Esophagus muscularis mucosa (tissue), 4 donors: ENCODE data around the gene CD2AP. TPM values are rescaled to one million over a fixed set of nuclear protein-coding genes. Genes with fewer than 3 reads are reported as not detected.

ENCODE experiments used
- DNase-seq: peaks from one replicate; pipeline ENCODE4 v3.0.0-alpha.2; 2017; ENCODE audit errors: extremely low spot score
- H3K27ac ChIP-seq, 4 donors: fragments of 200-600 bp; sonication (generic); replicated peaks in 1 of 4; 1 replicate in 3 of 4; 2 replicates in 1 of 4; pipeline ENCODE4 v1.5.1; 2016 to 2019; ENCODE audit warnings: mild to moderate bottlenecking in 1 of 4
- H3K27me3 ChIP-seq, 4 donors: fragments of 200-600 bp; sonication (generic); one replicate each; pipeline versions ENCODE4 v1.5.1 to v1.6.0; 2016 to 2019
- H3K36me3 ChIP-seq, 4 donors: fragments of 200-600 bp; sonication (generic); one replicate each; pipeline ENCODE4 v1.5.1; 2016 to 2019
- H3K4me1 ChIP-seq, 4 donors: fragments of 200-600 bp; sonication (generic); one replicate each; pipeline ENCODE4 v1.5.1; 2016 to 2019
- H3K4me3 ChIP-seq, 4 donors: fragments of 200-600 bp; sonication (generic); 1 replicate in 2 of 4; 2 replicates in 2 of 4; pipeline ENCODE4 v1.5.1; 2016 to 2019; ENCODE audit warnings: mild to moderate bottlenecking in 4 of 4, moderate library complexity in 1 of 4
- H3K9me3 ChIP-seq, 4 donors: fragments of 200-600 bp; sonication (generic); 1 replicate in 3 of 4; 2 replicates in 1 of 4; pipeline ENCODE4 v1.5.1; 2016 to 2019
- EP300 ChIP-seq: sonication (generic); formaldehyde crosslinking; IDR thresholded peaks from one replicate; pipeline ENCODE4 v1.6.1; 2017; ENCODE audit warnings: antibody characterized with exemption
- POLR2A ChIP-seq: fragments of 450-650 bp; IDR thresholded peaks from one replicate; pipeline ENCODE4 v1.6.1; 2017; ENCODE audit warnings: antibody characterized with exemption, moderate library complexity, mild to moderate bottlenecking, low read depth
- POLR2AphosphoS5 ChIP-seq, 2 donors: sonication (generic); formaldehyde crosslinking; IDR thresholded peaks; one replicate each; pipeline ENCODE4 v1.6.1; 2017; ENCODE audit warnings: antibody characterized with exemption in 2 of 2
- WGBS: methylation state at CpG from one replicate; pipeline ENCODE4 v1.1.5; 2018; 5-methylcytosine and 5-hydroxymethylcytosine counted together
- intact Hi-C: fragments of 100-400 bp; cut with DNase I; formaldehyde crosslinking; loops from one replicate; pipeline ENCODE4 v1.15.1; 2023
- total RNA-seq, 4 donors: library from RNA; depleted of rRNA; stranded (reverse); fragments of >200 nt; gene quantifications; one replicate each; pipeline versions ENCODE4 v1.1.0 to v1.2.1, GENCODE V29; 2016
- TF ChIP-seq, protein P1 (sequence below), 3 experiments: fragments of 200-600 bp in 2 of 3; fragments of 450-650 bp in 1 of 3; sonication (generic) in 2 of 3; IDR thresholded peaks; one replicate each; pipeline ENCODE4 v1.5.1; 2017 to 2019; ENCODE audit warnings: antibody characterized with exemption in 3 of 3, mild to moderate bottlenecking in 2 of 3, moderate library complexity in 1 of 3

Gene CD2AP
- total RNA-seq, 4 donors from 2014 or later, result 17.2 to 20.7 (median 20.0) TPM

DNA sequence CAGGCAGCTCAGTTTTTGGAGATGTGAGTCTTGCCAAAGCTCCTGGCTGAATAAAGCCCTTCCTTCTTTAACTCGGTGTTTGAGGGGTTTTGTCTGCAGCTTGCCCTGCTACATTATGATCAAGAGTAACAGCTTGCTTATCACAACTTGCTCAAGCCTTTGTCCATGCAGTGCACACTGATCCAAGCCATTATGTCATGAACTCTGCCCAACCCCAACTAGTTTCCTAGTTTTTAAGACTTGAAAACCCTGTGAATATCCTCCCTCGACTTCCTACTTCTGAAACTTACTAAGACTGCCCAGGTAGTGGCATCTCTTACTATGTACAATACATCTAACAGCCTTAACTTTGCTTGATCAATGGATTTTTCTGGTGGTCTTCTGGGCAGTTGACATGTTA, 170.4 kb downstream of the CD2AP start:
- 84% methylated on average over 2 of the region's 2 CpGs for WGBS
- DNase-seq, result no peak
- H3K36me3 ChIP-seq, result no peaks in the 10 kb centered on the region

DNA sequence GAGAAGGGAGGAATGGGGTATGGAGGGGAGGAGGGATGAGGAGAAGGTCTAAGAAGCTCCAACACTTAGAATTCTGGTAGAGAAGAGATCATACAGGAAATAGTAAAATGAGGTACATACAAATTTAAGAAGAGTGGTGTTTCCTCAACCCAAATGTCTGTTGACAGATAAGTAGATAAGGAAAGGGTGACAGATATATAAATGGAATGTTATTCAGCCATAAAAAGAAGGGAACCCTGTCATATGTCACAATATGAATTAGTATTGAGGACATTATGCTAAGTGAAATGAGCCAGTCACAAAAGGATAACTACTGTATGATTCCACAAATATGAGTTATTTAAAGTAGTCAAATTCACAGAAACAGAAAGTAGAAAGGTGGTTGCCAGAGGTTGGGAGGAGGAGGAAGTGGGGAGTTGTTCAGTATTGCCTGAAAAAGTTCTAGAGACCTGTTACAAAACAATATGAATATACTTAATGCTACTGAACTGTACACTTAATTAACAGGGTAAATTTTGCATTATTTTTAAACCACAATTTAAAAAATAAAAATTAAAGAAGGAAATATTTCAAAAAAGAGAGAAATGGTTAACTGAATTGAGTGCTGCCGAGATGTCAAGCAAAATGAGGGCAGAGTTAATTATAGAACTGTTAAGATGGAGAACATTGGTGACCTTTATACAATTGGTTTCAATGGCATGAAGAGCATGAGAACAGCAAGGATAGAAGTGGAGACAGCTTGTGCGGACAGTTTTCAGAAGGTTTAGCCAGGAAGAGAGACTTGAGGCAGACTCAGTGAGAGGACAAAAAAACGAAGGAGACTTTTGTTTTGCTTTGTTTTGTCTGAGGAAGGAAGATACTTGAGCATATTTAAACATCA, 173.2 kb downstream of the CD2AP start:
- Histone ChIP-seq H3K9me3 (no peaks in the 10 kb centered on the region), H3K4me1 (peaks cover 0 to 11% (median 4%) of the 10 kb centered on the region in 4 donors), H3K36me3 (no peaks in the 10 kb centered on the region), H3K27me3 (no peaks in the 10 kb centered on the region), H3K4me3 (no peak overlapping the region), H3K27ac (no peak overlapping the region)
- 60% methylated on average over 3 of the region's 3 CpGs for WGBS
- intact Hi-C loops, result no loop called here
- no peak for DNase-seq
- TF ChIP-seq POLR2A, result no peak
- TF ChIP-seq, protein P1, sequence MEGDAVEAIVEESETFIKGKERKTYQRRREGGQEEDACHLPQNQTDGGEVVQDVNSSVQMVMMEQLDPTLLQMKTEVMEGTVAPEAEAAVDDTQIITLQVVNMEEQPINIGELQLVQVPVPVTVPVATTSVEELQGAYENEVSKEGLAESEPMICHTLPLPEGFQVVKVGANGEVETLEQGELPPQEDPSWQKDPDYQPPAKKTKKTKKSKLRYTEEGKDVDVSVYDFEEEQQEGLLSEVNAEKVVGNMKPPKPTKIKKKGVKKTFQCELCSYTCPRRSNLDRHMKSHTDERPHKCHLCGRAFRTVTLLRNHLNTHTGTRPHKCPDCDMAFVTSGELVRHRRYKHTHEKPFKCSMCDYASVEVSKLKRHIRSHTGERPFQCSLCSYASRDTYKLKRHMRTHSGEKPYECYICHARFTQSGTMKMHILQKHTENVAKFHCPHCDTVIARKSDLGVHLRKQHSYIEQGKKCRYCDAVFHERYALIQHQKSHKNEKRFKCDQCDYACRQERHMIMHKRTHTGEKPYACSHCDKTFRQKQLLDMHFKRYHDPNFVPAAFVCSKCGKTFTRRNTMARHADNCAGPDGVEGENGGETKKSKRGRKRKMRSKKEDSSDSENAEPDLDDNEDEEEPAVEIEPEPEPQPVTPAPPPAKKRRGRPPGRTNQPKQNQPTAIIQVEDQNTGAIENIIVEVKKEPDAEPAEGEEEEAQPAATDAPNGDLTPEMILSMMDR (IDR thresholded peaks at IDR 0.05), result no peak
- no peak for TF ChIP-seq EP300
- TF ChIP-seq POLR2AphosphoS5 (IDR thresholded peaks at IDR 0.05), result no peak

More for the DNA sequence above, 170.4 kb downstream of the CD2AP start:
- H3K27me3 ChIP-seq, result no peaks in the 10 kb centered on the region
- intact Hi-C loops, result no loop called here
- no peak overlapping the region for H3K27ac ChIP-seq
- peaks cover 0 to 11% (median 4%) of the 10 kb centered on the region in 4 donors for H3K4me1 ChIP-seq
- H3K4me3 ChIP-seq, result no peak overlapping the region
- no peaks in the 10 kb centered on the region for H3K9me3 ChIP-seq
- TF ChIP-seq, protein P1 (IDR thresholded peaks at IDR 0.05), result no peak

DNA sequence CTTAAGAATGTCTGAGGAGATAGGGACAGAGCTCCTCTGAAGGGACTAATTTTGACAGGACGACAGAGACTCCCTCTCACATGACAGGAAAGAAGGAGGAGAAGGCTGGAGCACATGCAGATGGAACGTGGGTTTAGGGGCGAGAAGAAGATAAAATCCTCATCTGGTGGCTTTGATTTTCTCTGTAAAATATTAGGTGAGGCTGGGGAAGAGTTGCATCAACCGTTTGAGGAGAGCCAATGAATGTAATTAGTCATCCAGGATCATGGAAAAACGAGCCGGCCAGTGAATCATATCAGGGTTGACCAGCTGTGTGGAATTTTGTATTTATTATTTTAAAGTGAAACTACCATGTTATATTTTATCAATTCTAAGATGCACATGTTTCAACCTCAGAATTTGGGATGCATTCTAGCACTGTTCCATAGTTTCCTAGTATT, 173.9 kb downstream of the CD2AP start:
- no peaks in the 10 kb centered on the region for H3K9me3 ChIP-seq
- H3K27ac ChIP-seq, result no peak overlapping the region
- no peaks in the 10 kb centered on the region for H3K27me3 ChIP-seq
- no peak overlapping the region for H3K4me3 ChIP-seq
- H3K36me3 ChIP-seq, result no peaks in the 10 kb centered on the region
- TF ChIP-seq EP300, result no peak
- no peak for TF ChIP-seq POLR2AphosphoS5 (IDR thresholded peaks at IDR 0.05)
- no peak for TF ChIP-seq POLR2A
- TF ChIP-seq, protein P1 (IDR thresholded peaks at IDR 0.05), result no peak
- intact Hi-C loops, result no loop called here
- 33% methylated on average over 6 of the region's 6 CpGs for WGBS
- no peak for DNase-seq
- peaks cover 0 to 11% (median 4%) of the 10 kb centered on the region in 4 donors for H3K4me1 ChIP-seq

DNA sequence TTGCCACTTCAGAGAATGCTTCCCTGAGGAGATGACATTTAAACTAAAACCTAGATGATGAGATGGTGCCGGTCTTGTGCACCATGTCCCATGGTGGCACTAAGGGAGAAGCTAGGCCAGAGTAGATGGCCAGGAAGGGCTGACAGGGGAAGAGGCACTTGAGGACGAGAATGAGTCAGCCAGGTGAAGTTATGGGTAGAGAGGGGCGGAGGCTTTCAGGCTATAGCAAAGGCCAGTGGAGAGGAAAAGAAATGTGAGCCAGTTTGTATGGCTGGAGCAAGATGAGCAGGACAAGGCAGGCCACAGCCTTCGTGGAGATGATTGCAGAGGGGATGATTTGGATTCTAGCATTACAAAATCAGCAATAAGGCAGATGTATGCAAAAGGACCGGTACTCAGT, 176.1 kb downstream of the CD2AP start:
- intact Hi-C loops, result no loop called here
- H3K27ac ChIP-seq, result no peak overlapping the region
- no peaks in the 10 kb centered on the region for H3K9me3 ChIP-seq
- H3K36me3 ChIP-seq, result no peaks in the 10 kb centered on the region
- peaks cover 0 to 11% (median 4%) of the 10 kb centered on the region in 4 donors for H3K4me1 ChIP-seq
- no peak for DNase-seq
- TF ChIP-seq EP300 (no peak), POLR2A (no peak), POLR2AphosphoS5 (IDR thresholded peaks at IDR 0.05) (no peak)
- TF ChIP-seq, protein P1 (IDR thresholded peaks at IDR 0.05), result no peak
- WGBS, result 89% methylated on average over 5 of the region's 5 CpGs
- H3K27me3 ChIP-seq, result no peaks in the 10 kb centered on the region
- H3K4me3 ChIP-seq, result no peak overlapping the region
